Gastrocnemius medialis (tissue), 4 donors: Measurements from ENCODE around the gene IRX3.

Source experiments
- POLR2A ChIP-seq, 2 donors: fragments of 450-650 bp; IDR thresholded peaks; one replicate each; pipeline ENCODE4 v1.6.1; 2017; ENCODE audit warnings: antibody characterized with exemption in 2 of 2, mild to moderate bottlenecking in 2 of 2, moderate library complexity in 2 of 2
- TF ChIP-seq, protein P1 (sequence below), 5 experiments: fragments of 450-650 bp in 3 of 5; fragments of 200-600 bp in 2 of 5; sonication (generic) in 2 of 5; IDR thresholded peaks in 4 of 5; conservative IDR thresholded peaks in 1 of 5; 1 replicate in 4 of 5; 2 replicates in 1 of 5; pipeline ENCODE4 v1.5.1; 2016 to 2019; ENCODE audit warnings: antibody characterized with exemption in 5 of 5, mild to moderate bottlenecking in 3 of 5, moderate library complexity in 3 of 5

DNA sequence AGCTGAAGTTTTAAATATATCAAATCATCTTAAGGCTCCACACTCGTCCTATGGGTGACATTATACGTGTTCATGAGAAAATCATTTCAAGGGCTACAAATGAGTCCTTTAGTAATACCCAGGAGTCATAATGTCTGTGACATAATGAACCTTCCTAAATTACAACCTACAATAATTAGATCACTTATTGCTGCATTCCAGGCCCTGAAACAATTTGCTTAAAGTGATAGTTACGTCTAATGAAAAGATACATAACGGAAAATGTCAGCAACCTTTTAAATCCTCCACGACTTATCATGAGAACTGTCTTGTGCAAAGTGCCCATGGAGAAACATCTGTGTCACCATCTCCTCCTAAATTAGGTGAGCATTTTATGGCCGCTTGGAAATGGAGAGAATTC lies 43.4 kb downstream of the IRX3 start:
- TF ChIP-seq, protein P1, sequence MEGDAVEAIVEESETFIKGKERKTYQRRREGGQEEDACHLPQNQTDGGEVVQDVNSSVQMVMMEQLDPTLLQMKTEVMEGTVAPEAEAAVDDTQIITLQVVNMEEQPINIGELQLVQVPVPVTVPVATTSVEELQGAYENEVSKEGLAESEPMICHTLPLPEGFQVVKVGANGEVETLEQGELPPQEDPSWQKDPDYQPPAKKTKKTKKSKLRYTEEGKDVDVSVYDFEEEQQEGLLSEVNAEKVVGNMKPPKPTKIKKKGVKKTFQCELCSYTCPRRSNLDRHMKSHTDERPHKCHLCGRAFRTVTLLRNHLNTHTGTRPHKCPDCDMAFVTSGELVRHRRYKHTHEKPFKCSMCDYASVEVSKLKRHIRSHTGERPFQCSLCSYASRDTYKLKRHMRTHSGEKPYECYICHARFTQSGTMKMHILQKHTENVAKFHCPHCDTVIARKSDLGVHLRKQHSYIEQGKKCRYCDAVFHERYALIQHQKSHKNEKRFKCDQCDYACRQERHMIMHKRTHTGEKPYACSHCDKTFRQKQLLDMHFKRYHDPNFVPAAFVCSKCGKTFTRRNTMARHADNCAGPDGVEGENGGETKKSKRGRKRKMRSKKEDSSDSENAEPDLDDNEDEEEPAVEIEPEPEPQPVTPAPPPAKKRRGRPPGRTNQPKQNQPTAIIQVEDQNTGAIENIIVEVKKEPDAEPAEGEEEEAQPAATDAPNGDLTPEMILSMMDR (IDR thresholded peaks at IDR 0.05 in 4 of 5, conservative IDR thresholded peaks at IDR 0.05 in 1 of 5) = no peak
- TF ChIP-seq POLR2A (IDR thresholded peaks at IDR 0.05) = no peak
